ENCODE results near the gene GBE1. TPM values are rescaled to one million over a fixed set of nuclear protein-coding genes. Genes with fewer than 3 reads are reported as not detected.

Gene GBE1
- total and polyA plus RNA-seq, 9 of the 15 experiments (the other 6 are each of a cell fraction or from before 2014, with no cell fraction given): 7.9 to 25.6 (median 13.1) TPM

- WGBS (ENCODE audit: insufficient coverage, low coverage, missing lambda C conversion rate): 0% methylated on average over 2 of the region's 2 CpGs
- ATAC-seq (no peak), DNase-seq (ENCODE audit: extremely low read depth in 1 of 4, low spot score in 3 of 4) (no peak), FAIRE-seq (no peak)
- Histone ChIP-seq H3K9ac (ENCODE audit: insufficient read depth in 1 of 2, low read depth in 2 of 2, low read length in 2 of 2) (no peak overlapping the region), H3K27ac (ENCODE audit: extremely low read depth, low read depth, low read length) (no peak overlapping the region), H3K9me1 (ENCODE audit: control insufficient read depth, insufficient read depth, low read length) (no peaks in the 10 kb centered on the region), H3K79me2 (ENCODE audit: control insufficient read depth, insufficient read depth, low read length) (no peaks in the 10 kb centered on the region), H3K4me1 (replicated peaks in 1 of 2; ENCODE audit: control insufficient read depth in 2 of 2, insufficient read depth in 2 of 2, low read length in 2 of 2) (no peaks in the 10 kb centered on the region), H3K4me2 (ENCODE audit: insufficient read depth, low read length) (no peak overlapping the region), H3K36me3 (ENCODE audit: control insufficient read depth, insufficient read depth, low read length) (no peaks in the 10 kb centered on the region), H4K20me1 (replicated peaks; ENCODE audit: control insufficient read depth, insufficient read depth, low read length) (no peaks in the 10 kb centered on the region), H2AFZ (ENCODE audit: low read depth, low read length) (no peak overlapping the region), H3K9me3 (replicated peaks; ENCODE audit: control insufficient read depth, insufficient read depth, low read depth, low read length) (no peaks in the 10 kb centered on the region), H3K4me3 (no peak overlapping the region), H3K27me3 (ENCODE audit: control insufficient read depth in 2 of 2, insufficient read depth in 2 of 2, low read length in 2 of 2) (no peaks in the 10 kb centered on the region)
- in situ Hi-C loops (cut with MboI) (no loop called here), intact Hi-C loops (cut with micrococcal nuclease) (no loop called here)
- BruUV-seq (replicated peaks): no TSS peak
- CTCF ChIA-PET (ENCODE audit: low intra/inter-chr PET ratio): no interaction called here
- POLR2A ChIA-PET: interaction anchor here (0.6 kb wide), 1 partner anchor 23 kb away, joined by 3 read pairs; no protein-coding TSS in a partner anchor
- TF ChIP-seq GABPA (tag; conservative IDR thresholded peaks at IDR 0.05; ENCODE audit: low read depth) (no peak), TGIF2 (CRISPR knock-in tag; IDR thresholded peaks at IDR 0.05) (no peak), SFPQ (IDR thresholded peaks at IDR 0.05; ENCODE audit: low read depth, low read length) (no peak), CEBPB (tag; IDR thresholded peaks at IDR 0.05) (no peak), KLF13 (tag; IDR thresholded peaks at IDR 0.05; ENCODE audit: borderline replicate concordance, low read depth) (no peak), ZNF23 (CRISPR knock-in tag; IDR thresholded peaks at IDR 0.05) (no peak), ARHGAP35 (IDR thresholded peaks at IDR 0.05; ENCODE audit: partially characterized antibody) (no peak), KLF6 (CRISPR knock-in tag; IDR thresholded peaks at IDR 0.05; ENCODE audit: borderline replicate concordance) (no peak), KLF10 (CRISPR knock-in tag; IDR thresholded peaks at IDR 0.05) (no peak), NR3C1 (CRISPR knock-in tag; IDR thresholded peaks at IDR 0.05) (no peak), ZSCAN32 (CRISPR knock-in tag; IDR thresholded peaks at IDR 0.05) (no peak)
Observed at GRCh38 chr3:81451140-81451539, 310.3 kb downstream of the GBE1 start.
